ENCODE results near the gene ASCL2.

ASCL2 gene

GRCh38 chr11:2220173-2220771 lies 50.1 kb downstream of the ASCL2 start:
- TF ChIP-seq CTCF (IDR thresholded peaks at IDR 0.05), result no peak
- H3K36me3 Mint-ChIP-seq (ENCODE audit: low read depth), result no peaks in the 10 kb centered on the region
- peaks cover 16% of the 10 kb centered on the region for H3K4me1 Mint-ChIP-seq
- no peak overlapping the region for H3K4me3 Mint-ChIP-seq
- H3K27me3 Mint-ChIP-seq (ENCODE audit: low read depth, poor library complexity), result peaks cover 4% of the 10 kb centered on the region
- peaks cover 32% of the 10 kb centered on the region for H3K9me3 Mint-ChIP-seq
- DNase-seq, result no peak
- no peak overlapping the region for H3K27ac Mint-ChIP-seq

- Mint-ChIP-seq H3K9me3 (peaks cover 26% of the 10 kb centered on the region), H3K4me3 (no peak overlapping the region), H3K27ac (no peak overlapping the region), H3K36me3 (ENCODE audit: low read depth) (no peaks in the 10 kb centered on the region), H3K4me1 (peaks cover 20% of the 10 kb centered on the region), H3K27me3 (ENCODE audit: low read depth, poor library complexity) (peaks cover 4% of the 10 kb centered on the region)
- TF ChIP-seq CTCF (IDR thresholded peaks at IDR 0.05), result no peak
- DNase-seq, result no peak
Measured at GRCh38 chr11:2219318-2220017, 50.9 kb downstream of the ASCL2 start.

All from nephron progenitor cell (in vitro differentiated cells).